Measurements from ENCODE around the gene CADPS2.
"Not testable (repeated sequence)": the region's sequence is repeated elsewhere in the genome, so short reads cannot be mapped to it uniquely, and the experiment has no call there.

The CADPS2 gene

DNA sequence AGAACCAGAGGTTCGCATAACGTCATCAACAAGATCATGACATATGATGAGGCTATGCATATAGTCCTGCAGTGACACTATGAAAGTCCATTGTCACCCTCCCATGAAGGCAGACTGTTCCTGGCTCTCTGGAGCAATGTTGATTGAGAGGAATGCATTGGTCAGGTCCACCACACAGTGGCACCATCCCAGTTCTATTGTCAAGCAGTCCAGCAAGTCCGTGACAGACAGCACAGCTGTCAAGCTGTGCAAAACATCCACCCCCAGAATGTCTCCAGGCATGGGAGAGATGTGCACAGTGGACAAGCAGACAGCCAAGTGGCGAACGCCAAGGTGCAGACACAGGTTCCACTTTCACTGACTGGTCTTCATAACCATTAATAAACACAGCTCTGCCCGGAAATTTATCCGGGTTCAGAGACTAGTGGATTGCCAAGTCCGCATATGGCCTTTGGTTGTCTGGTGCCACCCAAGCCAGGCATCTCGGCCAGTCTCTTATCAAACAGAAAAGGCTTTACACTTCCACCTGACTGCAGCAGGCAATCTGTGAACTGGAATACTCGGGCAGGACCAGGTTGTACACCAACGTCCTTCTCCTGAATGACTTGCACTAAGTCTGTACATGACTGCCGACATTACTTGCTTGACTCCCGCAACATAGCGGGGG is 194.6 kb downstream of the CADPS2 start:
- no peak overlapping the region for H3K4me3 ChIP-seq (ENCODE audit: extremely low read depth, insufficient read depth, low read length, poor library complexity, severe bottlenecking)
- no peak overlapping the region for H3K27ac ChIP-seq (ENCODE audit: low read depth, low read length, severe bottlenecking)
- 89 to 91% methylated on average over 12 to 13 of the region's 14 CpGs for WGBS, 2 experiments (ENCODE audit: insufficient coverage in 2 of 2)
- H3K4me1 ChIP-seq (ENCODE audit: control insufficient read depth, insufficient read depth, low read length, poor library complexity, severe bottlenecking): no peaks in the 10 kb centered on the region
- no peaks in the 10 kb centered on the region for H3K36me3 ChIP-seq (ENCODE audit: control insufficient read depth, insufficient read depth, low read length)
- peaks cover 2% of the 10 kb centered on the region for H3K9me3 ChIP-seq (ENCODE audit: control insufficient read depth, low read length)

DNA sequence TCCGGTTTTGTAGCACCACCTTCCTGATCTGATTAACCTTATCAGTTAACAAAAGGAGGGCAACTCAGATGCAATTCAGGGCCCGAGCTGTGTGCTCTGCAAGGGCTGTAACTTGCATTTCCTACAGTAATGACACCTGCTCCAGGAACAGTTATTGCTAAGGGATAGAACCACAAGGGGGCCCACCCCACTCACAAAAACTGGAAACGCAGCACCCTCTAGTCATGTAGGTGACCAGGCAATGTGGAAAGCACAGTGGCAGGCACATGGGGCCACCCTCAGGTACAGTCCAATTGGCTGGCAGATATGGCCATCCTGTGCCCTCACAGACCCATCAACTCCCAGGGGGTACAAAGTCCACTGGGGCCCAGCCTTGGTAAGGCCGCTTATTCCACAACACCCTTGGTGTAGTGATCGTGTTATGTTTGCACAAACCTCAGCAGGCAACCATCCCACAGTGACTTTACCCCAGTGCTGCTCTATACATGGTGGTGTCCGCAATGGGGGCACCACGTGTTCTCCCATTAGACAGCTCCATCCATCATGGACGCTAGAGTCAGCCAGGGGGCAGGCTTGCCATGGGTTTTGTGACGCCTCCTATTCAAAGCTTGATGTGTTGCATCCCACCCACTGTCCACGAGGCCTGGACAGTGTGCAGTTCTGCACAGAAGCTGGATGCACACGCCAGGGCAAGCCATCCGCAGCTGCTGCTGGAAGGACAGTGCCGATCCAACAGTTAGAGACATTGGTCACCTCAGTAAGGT is 196.7 kb downstream of the CADPS2 start:
- Histone ChIP-seq H3K27ac (ENCODE audit: low read depth, low read length, severe bottlenecking) (no peak overlapping the region), H3K36me3 (ENCODE audit: control insufficient read depth, insufficient read depth, low read length) (no peaks in the 10 kb centered on the region), H3K4me3 (ENCODE audit: extremely low read depth, insufficient read depth, low read length, poor library complexity, severe bottlenecking) (no peak overlapping the region), H3K9me3 (ENCODE audit: control insufficient read depth, low read length) (peaks cover 2% of the 10 kb centered on the region), H3K4me1 (ENCODE audit: control insufficient read depth, insufficient read depth, low read length, poor library complexity, severe bottlenecking) (no peaks in the 10 kb centered on the region)
- 96% methylated on average over 13 of the region's 13 CpGs for whole genome bisulfite sequencing, 2 experiments (ENCODE audit: insufficient coverage in 2 of 2)

DNA sequence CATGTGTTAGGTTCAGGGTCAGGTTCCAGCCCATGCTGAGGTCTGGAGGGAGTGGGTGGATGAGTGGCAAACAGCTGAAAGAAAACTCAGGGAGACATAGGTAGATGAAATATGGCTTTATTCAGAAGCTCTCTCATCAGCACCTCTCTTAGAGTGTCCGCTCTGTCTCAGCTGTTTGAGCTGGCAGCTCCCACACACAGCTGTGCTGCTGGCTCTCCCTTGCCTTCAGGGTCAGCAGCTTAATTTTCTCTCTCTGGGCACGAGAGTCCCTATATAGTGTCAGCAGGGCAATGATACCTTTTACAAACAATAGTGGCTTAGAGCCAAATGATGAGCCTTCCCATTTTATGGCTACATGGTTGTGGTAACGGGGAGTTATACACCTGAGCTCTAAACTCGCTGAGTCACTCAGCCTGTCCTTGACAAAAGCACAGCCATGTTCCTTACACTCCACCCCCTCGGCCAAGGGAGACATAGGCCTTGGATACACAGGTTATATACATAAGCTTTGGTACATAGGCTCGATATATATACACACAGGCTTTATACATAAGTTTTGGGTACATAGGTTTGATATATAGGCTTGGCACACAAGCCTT is 197.8 kb downstream of the CADPS2 start:
- no peaks in the 10 kb centered on the region for H3K4me1 ChIP-seq (ENCODE audit: control insufficient read depth, insufficient read depth, low read length, poor library complexity, severe bottlenecking)
- H3K27ac ChIP-seq (ENCODE audit: low read depth, low read length, severe bottlenecking): no peak overlapping the region
- no peaks in the 10 kb centered on the region for H3K36me3 ChIP-seq (ENCODE audit: control insufficient read depth, insufficient read depth, low read length)
- H3K4me3 ChIP-seq (ENCODE audit: extremely low read depth, insufficient read depth, low read length, poor library complexity, severe bottlenecking): no peak overlapping the region
- 58 to 89% methylated on average over 1 to 3 of the region's 6 CpGs for WGBS, 2 experiments (ENCODE audit: insufficient coverage in 2 of 2)
- peaks cover 2% of the 10 kb centered on the region for H3K9me3 ChIP-seq (ENCODE audit: control insufficient read depth, low read length)

DNA sequence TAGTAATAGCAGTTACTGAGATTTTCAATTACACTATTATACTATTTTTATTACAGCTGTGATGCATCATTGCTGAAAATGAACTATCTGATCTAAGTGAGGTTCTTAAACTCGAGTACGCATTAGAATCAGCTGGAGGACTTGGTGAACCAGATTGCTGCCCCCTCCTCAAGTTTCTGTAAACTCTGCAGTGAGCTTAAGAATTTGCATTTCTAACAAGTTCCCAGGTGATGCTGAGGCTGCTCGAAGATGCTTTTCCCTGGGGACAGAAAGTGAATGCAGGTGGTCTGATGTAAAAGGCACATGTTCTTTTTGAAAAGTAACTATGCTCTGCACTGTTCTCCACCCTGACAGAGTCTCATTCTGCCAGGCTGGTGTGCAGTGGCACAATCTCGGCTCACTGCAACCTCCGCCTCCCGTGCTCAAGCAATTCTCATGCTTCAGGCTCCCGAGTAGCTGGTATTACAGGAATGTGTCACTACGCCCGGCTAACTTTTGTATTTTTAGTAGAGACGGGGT is 199.8 kb downstream of the CADPS2 start:
- no peaks in the 10 kb centered on the region for H3K9me3 ChIP-seq (ENCODE audit: control insufficient read depth, low read length)
- H3K36me3 ChIP-seq (ENCODE audit: control insufficient read depth, insufficient read depth, low read length): no peaks in the 10 kb centered on the region
- no peak overlapping the region for H3K27ac ChIP-seq (ENCODE audit: low read depth, low read length, severe bottlenecking)
- WGBS, 2 experiments (ENCODE audit: insufficient coverage in 2 of 2): 62 to 65% methylated on average over 7 to 8 of the region's 10 CpGs
- H3K4me1 ChIP-seq (ENCODE audit: control insufficient read depth, insufficient read depth, low read length, poor library complexity, severe bottlenecking): no peaks in the 10 kb centered on the region
- no peak overlapping the region for H3K4me3 ChIP-seq (ENCODE audit: extremely low read depth, insufficient read depth, low read length, poor library complexity, severe bottlenecking)

DNA sequence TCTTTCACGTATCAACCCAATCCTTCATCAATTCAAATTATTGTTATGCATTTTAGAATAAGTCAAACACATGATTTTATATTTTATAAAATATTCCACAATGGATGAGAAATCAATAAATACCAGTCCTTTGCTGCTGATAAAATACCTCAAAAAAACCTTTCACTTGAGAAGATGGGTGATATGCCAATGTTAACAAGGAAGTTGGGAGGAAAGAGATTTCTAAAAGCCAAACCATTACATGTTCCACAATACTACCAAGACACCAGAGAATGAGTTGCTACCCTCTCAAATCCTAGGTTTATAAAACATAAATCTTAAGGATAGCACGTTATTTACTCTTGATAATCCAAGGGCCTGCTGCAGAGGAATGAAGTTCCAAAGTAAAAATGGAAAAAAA is 201.8 kb downstream of the CADPS2 start:
- Histone ChIP-seq H3K4me1 (ENCODE audit: control insufficient read depth, insufficient read depth, low read length, poor library complexity, severe bottlenecking) (no peaks in the 10 kb centered on the region), H3K9me3 (ENCODE audit: control insufficient read depth, low read length) (no peaks in the 10 kb centered on the region), H3K27ac (ENCODE audit: low read depth, low read length, severe bottlenecking) (no peak overlapping the region), H3K4me3 (ENCODE audit: extremely low read depth, insufficient read depth, low read length, poor library complexity, severe bottlenecking) (no peak overlapping the region), H3K36me3 (ENCODE audit: control insufficient read depth, insufficient read depth, low read length) (no peaks in the 10 kb centered on the region)
- WGBS, 2 experiments (ENCODE audit: insufficient coverage in 2 of 2): no CpG with 5 or more reads among the region's 2 CpGs

DNA sequence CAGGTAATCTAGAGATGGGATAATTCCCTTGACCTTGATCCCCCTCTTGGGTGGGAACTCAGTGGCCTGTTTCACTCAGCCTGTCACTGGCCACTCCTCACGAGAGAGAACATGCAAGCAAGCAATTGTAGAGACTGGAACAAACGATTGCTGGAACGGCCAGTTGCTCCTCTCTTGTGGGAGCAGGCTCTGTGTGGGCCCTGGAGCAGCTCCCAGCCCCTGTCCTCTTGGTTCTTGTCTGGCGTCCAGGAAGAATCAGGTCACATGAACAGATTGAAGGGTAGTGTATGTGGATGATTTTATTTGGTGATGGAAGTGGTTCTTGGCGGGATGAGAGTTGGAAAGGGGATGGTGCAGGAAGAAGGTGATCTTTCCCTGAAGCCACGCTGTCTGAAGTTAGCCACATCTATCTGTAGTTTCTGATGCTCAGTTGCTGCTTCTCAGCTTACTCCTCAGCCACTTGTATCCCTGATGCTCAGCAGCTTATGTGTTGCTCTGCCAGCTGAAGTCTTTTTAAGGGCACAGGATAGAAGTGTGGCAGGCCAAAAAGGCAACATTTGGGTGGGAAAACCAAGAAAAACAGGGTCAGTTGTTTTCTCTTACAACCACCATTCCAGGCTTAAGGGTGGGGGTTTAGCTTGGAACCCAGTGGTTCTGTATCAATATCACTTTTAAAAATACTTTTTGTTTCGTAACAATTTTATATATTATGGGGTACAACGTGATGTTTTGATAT is 203.3 kb downstream of the CADPS2 start:
- 80 to 82% methylated on average over 4 to 5 of the region's 8 CpGs for WGBS, 2 experiments (ENCODE audit: insufficient coverage in 2 of 2)
- H3K4me3 ChIP-seq (ENCODE audit: extremely low read depth, insufficient read depth, low read length, poor library complexity, severe bottlenecking): no peak overlapping the region
- no peaks in the 10 kb centered on the region for H3K9me3 ChIP-seq (ENCODE audit: control insufficient read depth, low read length)
- no peak overlapping the region for H3K27ac ChIP-seq (ENCODE audit: low read depth, low read length, severe bottlenecking)
- H3K4me1 ChIP-seq (ENCODE audit: control insufficient read depth, insufficient read depth, low read length, poor library complexity, severe bottlenecking): no peaks in the 10 kb centered on the region
- H3K36me3 ChIP-seq (ENCODE audit: control insufficient read depth, insufficient read depth, low read length): no peaks in the 10 kb centered on the region

DNA sequence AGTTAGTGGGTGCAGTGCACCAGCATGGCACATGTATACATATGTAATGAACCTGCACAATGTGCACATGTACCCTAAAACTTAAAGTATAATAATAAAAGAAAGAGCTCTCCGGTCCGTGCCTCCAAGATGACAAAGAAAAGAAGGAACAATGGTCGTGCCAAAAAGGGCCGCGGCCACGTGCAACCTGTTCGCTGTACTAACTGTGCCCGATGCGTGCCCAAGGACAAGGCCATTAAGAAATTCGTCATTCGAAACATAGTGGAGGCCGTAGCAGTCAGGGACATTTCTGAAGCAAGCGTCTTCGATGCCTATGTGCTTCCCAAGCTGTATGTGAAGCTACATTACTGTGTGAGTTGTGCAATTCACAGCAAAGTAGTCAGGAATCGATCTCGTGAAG is 205.1 kb downstream of the CADPS2 start:
- not testable (repeated sequence) for H3K4me3 ChIP-seq (ENCODE audit: extremely low read depth, insufficient read depth, low read length, poor library complexity, severe bottlenecking); H3K4me1 ChIP-seq (ENCODE audit: control insufficient read depth, insufficient read depth, low read length, poor library complexity, severe bottlenecking); H3K9me3 ChIP-seq (ENCODE audit: control insufficient read depth, low read length); H3K27ac ChIP-seq (ENCODE audit: low read depth, low read length, severe bottlenecking); H3K36me3 ChIP-seq (ENCODE audit: control insufficient read depth, insufficient read depth, low read length)
- 86 to 95% methylated on average over 11 to 14 of the region's 16 CpGs for WGBS, 2 experiments (ENCODE audit: insufficient coverage in 2 of 2)

DNA sequence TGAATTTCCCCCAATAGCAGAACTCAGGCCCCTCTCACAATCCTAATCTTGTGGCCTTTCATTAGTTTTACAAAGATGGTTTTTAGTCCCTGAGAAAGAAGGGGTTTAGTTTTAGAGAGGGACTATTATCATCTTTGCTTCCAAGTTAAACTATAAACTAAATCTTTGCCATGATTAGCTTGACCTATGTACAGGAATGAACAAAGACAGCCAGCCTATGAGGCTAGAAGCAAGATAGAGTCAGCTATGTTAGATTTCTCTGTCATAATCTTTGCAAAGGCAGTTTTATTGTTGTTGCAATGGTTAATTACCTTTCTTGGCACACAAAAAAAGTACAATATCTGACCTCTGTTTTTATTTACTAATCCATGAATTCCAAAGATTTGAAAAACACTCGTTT is 206.4 kb downstream of the CADPS2 start:
- no peaks in the 10 kb centered on the region for H3K4me1 ChIP-seq (ENCODE audit: control insufficient read depth, insufficient read depth, low read length, poor library complexity, severe bottlenecking)
- H3K9me3 ChIP-seq (ENCODE audit: control insufficient read depth, low read length): no peaks in the 10 kb centered on the region
- H3K27ac ChIP-seq (ENCODE audit: low read depth, low read length, severe bottlenecking): no peak overlapping the region
- WGBS, 2 experiments (ENCODE audit: insufficient coverage in 2 of 2): no CpG with 5 or more reads among the region's 1 CpG
- no peak overlapping the region for H3K4me3 ChIP-seq (ENCODE audit: extremely low read depth, insufficient read depth, low read length, poor library complexity, severe bottlenecking)
- H3K36me3 ChIP-seq (ENCODE audit: control insufficient read depth, insufficient read depth, low read length): no peaks in the 10 kb centered on the region

DNA sequence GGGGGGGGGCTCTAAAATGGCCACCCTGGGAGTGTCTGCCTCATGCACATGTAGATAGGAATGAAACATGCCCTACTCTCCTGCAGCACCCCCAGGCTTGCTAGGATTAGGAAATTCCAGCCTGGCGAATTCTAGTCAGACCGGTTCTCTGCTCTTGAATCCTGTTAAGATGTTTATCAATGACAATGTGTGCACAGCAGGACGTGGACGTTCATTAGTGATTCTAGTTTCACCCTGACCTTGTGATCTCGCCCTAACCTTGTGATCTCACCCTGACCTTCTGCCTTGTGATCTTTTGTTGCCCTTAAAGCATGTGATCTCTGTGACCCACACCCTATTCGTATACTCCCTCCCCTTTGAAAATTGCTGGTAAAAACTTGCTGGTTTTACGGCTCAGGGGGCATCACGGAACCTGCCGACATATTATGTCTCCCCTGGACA is 207.0 kb downstream of the CADPS2 start:
- not testable (repeated sequence) for H3K9me3 ChIP-seq (ENCODE audit: control insufficient read depth, low read length); H3K4me1 ChIP-seq (ENCODE audit: control insufficient read depth, insufficient read depth, low read length, poor library complexity, severe bottlenecking); H3K27ac ChIP-seq (ENCODE audit: low read depth, low read length, severe bottlenecking); H3K36me3 ChIP-seq (ENCODE audit: control insufficient read depth, insufficient read depth, low read length); H3K4me3 ChIP-seq (ENCODE audit: extremely low read depth, insufficient read depth, low read length, poor library complexity, severe bottlenecking)
- WGBS, 2 experiments (ENCODE audit: insufficient coverage in 2 of 2): 56 to 63% methylated on average over 8 to 9 of the region's 9 CpGs

DNA sequence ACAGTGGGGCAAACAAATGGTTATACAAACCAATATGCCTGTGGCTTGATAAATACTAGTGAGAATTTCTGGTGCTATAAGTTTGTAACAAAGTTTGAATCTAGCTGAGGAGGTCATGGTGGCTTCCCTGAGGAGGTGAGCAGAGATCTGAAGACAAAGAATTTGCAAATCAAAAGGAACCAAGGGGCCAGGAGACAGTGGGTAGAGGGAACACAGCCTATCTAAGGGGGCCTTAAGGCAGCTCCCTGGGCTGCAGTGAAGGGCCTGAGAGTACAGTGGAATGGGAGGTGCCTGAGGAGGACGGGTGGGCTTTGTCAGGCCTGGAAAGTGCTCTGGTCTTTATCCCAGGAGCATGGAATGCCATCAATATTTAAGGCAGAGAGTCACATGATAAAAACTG is 209.1 kb downstream of the CADPS2 start:
- H3K4me3 ChIP-seq (ENCODE audit: extremely low read depth, insufficient read depth, low read length, poor library complexity, severe bottlenecking): no peak overlapping the region
- no peaks in the 10 kb centered on the region for H3K4me1 ChIP-seq (ENCODE audit: control insufficient read depth, insufficient read depth, low read length, poor library complexity, severe bottlenecking)
- H3K36me3 ChIP-seq (ENCODE audit: control insufficient read depth, insufficient read depth, low read length): no peaks in the 10 kb centered on the region
- 50% methylated on average over 1 of the region's 1 CpG; no CpG with 5 or more reads in 1 of the 2 experiments for WGBS, 2 experiments (ENCODE audit: insufficient coverage in 2 of 2)
- H3K9me3 ChIP-seq (ENCODE audit: control insufficient read depth, low read length): no peaks in the 10 kb centered on the region
- no peak overlapping the region for H3K27ac ChIP-seq (ENCODE audit: low read depth, low read length, severe bottlenecking)
